ENCODE measurements around the gene BBC3.
A peak's percentile ranks its signal among the peaks of the same experiment; 100 is the strongest.
"Not testable (repeated sequence)": the region's sequence is repeated elsewhere in the genome, so short reads cannot be mapped to it uniquely, and the experiment has no call there.

BBC3 gene, protein sequence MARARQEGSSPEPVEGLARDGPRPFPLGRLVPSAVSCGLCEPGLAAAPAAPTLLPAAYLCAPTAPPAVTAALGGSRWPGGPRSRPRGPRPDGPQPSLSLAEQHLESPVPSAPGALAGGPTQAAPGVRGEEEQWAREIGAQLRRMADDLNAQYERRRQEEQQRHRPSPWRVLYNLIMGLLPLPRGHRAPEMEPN

DNA sequence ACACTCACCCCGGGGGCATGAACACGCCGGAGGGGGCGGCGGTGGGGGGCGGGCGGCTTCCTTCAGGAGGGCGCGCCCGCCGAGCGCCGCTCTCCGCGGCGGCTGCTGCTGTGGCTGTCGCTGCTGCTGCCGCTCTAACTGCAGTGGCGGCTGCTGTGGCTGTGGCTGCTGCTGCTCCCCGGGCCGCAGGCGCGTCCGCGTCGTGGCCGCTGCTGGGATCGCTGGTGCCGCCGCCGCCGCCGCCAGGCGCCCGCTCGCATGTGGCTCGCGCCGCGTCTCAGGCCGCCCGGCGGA is at the start of gene BBC3:
TSS of gene BBC3 (minus strand) at position 279 of the 294 bp plus-strand sequence. CDS start 2,768 bp downstream, outside the sequence.
- DNase-seq: no peak

- DNase-seq: peak in 1 of 2 donors; percentile 55
Measured at GRCh38 chr19:47280183-47280797, 49.3 kb upstream of the BBC3 start.

- not testable (repeated sequence) for DNase-seq
Measured at GRCh38 chr19:47276513-47276912, 45.5 kb upstream of the BBC3 start.

DNA sequence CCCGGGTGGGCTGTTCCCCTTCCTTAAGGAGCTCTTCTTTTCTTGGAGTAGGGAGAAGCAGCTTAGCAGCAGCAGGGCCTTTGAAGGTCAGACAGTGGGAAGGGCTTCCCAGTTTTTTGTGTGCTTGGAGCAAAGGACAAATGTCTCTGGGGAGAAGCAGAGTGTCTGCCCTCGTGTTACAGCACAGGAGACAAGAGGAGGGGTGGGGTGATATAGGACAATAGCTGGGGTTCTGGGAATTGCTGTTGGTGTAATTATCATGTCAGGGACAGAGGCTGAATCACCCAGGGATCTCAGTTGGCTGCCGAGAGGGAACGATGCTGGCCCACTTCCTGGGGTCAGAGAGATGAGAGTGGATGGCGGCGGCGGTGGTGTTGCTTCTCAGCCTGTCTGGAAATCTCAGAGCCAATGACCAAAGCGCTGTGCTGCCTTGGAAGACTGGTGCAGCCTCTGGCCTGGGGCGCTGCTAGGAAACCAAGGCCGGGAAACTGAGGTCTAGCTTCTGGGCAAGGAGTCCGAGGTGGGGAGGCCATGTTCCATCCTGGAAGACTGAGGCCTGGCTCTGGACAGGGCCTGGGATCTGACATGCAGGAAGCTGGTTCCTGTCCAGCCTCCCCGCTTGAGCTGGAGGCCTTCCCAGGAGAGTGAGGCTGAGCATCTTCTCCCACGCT is 44.9 kb upstream of the BBC3 start:
- DNase-seq: no peak

DNA sequence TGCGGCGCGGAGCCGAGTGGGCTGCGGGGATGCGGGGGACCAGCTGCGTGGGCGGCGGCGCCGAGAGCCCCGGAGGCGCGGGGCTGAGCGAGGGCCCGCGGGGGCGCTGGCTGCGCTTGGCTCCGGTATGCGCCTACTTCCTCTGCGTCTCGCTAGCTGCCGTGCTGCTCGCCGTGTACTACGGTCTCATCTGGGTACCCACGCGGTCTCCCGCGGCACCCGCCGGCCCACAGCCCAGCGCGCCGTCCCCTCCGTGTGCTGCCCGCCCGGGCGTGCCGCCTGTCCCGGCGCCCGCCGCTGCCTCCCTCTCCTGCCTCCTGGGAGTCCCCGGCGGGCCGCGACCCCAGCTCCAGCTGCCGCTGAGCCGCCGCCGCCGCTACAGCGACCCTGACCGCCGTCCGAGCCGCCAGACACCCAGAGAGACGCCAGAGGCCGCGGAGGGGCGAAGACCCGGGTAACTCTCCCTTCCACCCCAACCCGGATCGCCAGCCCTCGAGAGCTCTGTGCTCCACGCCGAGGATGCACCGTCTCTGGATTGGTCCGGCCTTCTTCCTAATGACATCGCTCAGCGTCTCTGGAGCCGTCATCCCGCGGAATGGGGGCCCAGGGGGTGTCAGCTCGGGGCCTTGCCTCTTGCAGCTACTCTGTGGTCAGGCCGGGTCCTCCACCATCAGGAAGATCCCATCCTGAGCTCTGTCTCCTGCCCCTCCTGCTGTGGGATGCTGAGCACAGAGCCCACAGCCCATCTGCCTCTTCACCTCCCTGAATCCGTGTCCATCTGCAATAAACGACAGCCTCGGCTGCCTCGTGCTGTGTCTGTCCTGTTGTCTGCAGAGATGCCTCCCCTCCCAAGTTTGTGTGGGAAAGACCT is 44.1 kb upstream of the BBC3 start:
- DNase-seq: peak in 1 of 2 donors; percentile 31

DNA sequence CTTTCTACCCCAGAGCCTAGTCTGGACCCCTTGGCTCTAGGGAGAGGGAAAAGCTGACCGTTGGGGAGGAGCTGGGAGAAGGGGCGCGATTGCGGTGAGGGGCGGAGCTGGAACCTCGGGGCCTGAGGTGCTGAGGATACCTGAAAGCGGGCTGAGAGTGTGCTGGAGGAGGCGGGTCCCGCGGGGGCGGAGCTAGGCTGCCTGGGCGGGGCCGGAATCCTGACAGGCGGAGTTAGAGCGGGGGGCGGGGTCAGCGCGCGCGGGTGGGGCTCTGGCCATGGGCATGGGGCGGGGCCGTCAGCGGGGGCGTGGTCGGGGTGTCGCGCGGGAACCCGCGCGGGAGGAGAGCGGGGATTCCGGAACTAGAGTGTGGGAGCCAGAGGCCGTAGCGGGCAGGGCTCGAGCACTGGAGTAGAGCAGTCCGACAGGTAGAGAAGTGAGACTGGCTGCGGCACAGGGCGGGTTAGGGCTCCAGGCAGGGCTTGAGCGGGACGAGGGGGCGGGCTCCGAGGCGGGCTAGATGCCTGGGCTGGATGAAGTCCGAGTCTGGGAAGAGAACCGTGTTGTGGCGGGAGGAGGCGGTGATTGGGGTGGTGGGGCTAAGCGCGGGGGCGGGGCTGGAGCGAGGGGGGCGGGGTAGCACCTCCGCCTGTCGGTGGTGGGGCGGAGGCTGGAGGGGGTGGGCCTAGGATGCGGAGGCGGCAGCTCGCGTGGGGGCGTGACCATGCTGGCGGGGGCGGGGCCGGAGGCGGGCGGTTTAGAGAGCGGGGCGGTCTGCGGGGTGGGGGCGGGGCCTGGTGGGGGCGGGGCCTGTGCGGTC is 43.3 kb upstream of the BBC3 start, which contains the start of gene INAFM1:
TSS of gene INAFM1 (plus strand) at position 815 of the 820 bp plus-strand sequence. CDS start 35 bp downstream, outside the sequence.
- DNase-seq: peak; percentile 100

GRCh38 chr19:47273313-47274070 is 42.5 kb upstream of the BBC3 start:
- peak; percentile 89 to 90 for DNase-seq

DNA sequence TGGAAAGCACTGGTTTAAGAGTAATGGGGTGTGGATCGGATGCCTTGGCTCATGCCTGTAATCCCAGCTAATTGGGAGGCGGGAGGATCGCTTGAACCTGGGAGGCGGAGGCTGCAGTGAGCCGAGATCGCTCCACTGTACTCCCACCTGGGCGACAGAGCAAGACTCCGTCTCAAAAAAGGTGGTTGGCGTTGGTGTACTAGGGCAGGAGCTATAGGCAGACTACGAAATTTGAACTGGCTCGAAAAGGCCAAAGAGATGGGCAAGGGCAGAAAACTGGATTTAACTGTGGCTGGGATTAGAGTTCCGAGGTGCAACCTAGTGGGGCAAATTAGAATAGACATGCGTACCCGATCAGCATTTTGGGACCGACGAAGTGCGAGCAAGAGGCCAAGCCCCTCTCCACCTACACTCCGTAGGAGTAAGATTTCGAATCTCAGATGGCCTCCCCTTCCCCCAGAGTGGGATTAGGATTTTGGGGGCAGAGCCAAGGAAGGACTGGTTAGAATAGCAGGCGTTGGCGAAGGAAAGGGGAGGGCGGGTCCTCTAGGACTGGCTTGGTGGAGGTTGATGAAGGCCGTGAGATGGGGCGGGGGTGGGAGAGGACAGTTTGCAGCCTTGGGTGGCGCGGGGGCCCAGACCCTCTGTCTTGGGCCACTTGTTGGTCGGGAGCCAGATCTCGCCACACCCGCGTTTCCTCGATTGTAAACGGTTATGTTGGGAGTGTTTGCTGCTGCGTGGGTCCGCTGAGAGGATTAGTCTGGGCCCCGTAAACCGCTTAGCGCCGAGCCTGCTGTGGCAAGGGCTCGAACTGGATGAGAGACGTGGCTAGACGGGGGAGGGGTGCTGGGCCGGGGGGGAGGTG is 41.7 kb upstream of the BBC3 start:
- peak; percentile 69 to 71 for DNase-seq

- no peak for DNase-seq
Measured at GRCh38 chr19:47271949-47272348, 41.0 kb upstream of the BBC3 start.

DNA sequence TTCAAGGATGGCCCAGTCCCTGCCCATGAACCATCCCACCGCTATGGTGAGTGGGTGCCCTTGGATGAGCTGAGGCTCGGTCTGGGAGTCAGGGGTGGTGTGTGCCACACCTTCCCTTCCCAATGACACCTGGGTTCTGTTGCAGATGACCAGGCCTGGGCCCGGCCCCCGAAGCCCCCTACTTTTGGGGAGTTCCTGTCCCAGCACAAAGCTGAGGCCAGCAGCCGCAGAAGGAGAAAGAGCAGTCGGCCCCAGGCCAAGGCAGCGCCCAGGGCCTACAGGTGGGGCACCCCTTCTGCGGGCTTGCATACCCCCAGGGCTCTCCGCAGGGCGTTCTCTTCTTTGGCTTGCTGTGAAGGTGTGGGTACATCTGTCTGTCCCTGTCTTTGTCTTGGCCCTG is 39.4 kb upstream of the BBC3 start:
- DNase-seq: no peak

DNA sequence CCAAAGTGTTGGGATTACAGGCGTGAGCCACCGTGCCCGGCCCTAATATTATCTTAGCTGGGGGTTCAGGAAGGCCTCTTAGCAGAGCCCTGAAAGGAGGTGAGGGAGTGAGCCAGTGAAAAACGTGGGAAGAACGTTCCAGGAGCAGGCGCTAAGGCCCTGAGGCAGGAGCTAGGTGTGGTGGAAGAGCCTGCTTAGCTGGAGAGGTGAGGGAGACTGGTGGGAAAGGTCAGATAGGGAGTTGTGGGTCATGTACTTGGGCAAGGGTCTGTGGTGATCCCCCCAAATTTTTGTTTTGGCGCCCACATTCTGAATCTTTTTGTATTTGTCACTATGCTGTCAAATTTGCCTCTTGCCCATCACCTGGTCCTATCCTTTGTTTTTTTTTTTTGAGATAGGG is 38.6 kb upstream of the BBC3 start:
- no peak for DNase-seq

- DNase-seq: no peak
Measured at GRCh38 chr19:47268028-47268427, 37.0 kb upstream of the BBC3 start.

- DNase-seq: no peak
Measured at GRCh38 chr19:47267350-47267759, 36.4 kb upstream of the BBC3 start.

DNA sequence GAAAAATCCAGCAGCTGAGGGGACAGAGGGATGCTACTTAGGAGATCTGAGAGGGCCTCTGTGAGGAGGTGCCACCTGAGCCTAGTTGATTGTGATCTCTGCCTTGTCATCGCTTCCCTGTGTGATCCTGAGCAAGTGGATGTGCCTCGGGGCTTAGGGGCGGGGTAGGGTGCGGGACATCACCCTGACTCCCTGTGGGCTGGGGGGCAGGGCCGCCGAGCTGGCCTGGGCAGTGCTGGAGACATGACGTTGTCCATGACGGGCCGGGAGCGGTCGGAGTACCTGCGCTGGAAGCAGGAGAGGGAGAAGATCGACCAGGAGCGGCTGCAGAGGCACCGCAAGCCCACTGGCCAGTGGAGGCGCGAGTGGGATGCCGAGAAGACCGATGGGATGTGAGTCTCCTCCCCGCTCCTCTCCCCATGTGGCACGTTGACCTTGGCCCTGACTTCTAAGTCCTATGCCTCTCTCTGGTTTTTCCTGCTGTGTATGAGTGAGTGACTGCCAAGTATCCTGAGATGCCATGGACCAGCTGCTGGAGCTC is 35.5 kb upstream of the BBC3 start:
- no peak for DNase-seq

GRCh38 chr19:47264629-47265028 is 33.6 kb upstream of the BBC3 start:
- DNase-seq: no peak

DNA sequence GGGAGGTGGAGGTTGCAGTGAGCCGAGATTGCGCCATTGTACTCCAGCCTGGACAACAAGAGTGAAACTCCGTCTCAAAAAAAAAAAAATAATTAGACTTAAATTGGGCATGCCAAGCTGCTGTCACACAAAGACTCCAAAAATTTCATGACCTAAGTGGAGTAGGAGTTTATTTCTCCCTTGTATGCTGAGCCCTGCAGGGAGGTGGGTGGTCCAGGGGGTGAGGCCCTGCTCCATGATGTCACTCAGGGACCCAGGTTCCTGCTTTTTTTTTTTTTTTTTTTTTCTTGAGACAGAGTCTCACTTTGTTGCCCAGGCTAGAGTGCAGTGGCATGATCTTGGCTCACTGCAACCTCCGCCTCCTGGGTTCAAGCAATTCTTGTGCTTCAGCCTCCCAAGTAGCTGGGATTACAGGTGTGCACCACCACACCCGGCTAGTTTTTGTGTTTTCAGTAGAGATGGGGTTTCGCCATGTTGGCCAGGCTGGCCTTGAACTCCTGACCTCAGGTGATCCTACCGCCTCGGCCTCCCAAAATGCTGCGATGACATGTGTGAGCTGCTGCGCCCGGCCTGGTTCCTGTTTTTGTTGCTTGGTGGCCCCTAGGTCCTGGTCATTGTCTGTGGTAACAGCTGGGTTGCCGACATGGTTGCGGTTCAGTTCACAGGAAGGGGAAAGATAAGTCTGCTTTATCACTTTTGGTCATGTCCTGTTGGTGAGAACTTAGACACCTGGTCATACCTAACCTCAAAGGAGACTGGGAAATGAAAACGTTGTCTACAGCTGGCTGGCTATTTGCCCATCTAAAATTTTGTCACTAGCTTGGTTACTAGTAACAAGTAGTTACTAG is 31.2 kb upstream of the BBC3 start:
- not testable (repeated sequence) for DNase-seq

- DNase-seq: no peak
Measured at GRCh38 chr19:47260476-47260875, 29.5 kb upstream of the BBC3 start.

DNA sequence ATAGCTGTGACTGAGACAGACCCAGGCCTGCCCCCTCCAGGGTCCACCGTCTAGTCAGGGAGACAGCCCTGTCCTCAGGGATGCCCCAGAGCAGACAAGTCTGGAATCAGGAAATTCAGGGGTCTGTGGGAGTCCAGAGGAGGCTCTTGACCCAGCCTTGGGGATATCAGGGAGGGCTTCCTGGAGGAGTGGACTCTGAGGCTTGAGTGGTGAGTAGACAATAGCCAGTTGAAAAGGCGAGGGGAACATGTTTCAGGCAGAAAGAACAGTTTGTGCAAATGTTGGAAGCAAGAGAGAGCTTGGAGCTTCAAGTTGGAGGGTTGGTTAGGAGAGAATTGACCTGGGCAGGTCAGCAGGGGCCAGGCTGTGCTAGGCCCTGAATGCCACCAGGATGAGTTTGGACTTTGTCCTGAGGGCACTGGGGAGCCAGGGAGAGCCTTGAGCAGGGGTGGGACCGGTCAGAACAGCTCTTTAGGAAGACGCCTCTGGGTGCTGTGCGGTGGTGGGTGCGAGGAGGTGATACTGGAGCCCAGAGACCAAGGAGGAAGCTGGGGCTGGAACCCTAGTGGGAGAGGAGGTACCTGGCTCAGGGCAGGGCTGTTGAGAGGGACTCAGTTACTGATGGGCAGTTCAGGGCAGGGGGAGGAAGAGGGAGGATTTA is 28.0 kb upstream of the BBC3 start:
- no peak for DNase-seq

DNA sequence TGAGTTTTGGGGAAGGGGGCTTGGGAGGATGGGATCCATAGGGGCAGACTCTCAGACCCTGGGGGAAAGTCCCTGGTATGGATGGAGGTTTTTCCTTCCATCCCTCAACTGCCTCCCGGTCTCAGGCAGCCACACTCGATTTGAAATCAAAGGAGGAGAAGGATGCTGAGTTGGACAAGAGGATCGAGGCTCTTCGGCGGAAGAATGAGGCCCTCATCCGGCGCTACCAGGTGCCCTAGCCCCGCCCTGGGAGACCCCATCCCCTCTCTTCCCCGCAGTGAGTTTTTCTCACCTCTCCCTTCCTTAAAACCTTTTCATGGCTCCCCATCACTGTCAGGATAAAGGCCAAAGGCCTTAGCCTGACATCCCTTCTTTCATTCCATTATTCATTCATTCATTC is 27.4 kb upstream of the BBC3 start:
- no peak for DNase-seq

All from activated CD4-positive, alpha-beta T cell treated with anti-CD3 and anti-CD28 coated beads for 4 hours (primary cell).